Activated naive CD4-positive, alpha-beta T cell treated with anti-CD3 and anti-CD28 coated beads, Interleukin-2, amount 10 ng/mL, durations not matched to agents 7 days and 5 days (primary cell): Measurements from ENCODE around the gene SLF2.
"Not testable (repeated sequence)": the region's sequence is repeated elsewhere in the genome, so short reads cannot be mapped to it uniquely, and the experiment has no call there.

Source experiments
- CTCF ChIA-PET: fragments of 350-600 bp; sonication (Branson Sonifier 250); formaldehyde crosslinking; loops from one replicate; lab custom pipeline; 2021; ENCODE audit warnings: antibody characterized with exemption; lab: Charles Lee
- DNase-seq: peaks from one replicate; pipeline ENCODE4 v3.0.0-alpha.2; 2020
- H3K27ac Mint-ChIP-seq: one replicate; pipeline ENCODE4 v1.8.0; 2021; ENCODE audit warnings: mild to moderate bottlenecking, moderate library complexity, mixed read lengths
- H3K27me3 Mint-ChIP-seq: one replicate; pipeline ENCODE4 v1.8.0; 2021; ENCODE audit warnings: mild to moderate bottlenecking, mixed read lengths
- H3K36me3 Mint-ChIP-seq: one replicate; pipeline ENCODE4 v1.8.0; 2021; ENCODE audit warnings: mixed read lengths
- H3K4me1 Mint-ChIP-seq: one replicate; pipeline ENCODE4 v1.8.0; 2021; ENCODE audit warnings: mixed read lengths
- H3K4me3 Mint-ChIP-seq: one replicate; pipeline ENCODE4 v1.8.0; 2021; ENCODE audit warnings: mild to moderate bottlenecking, moderate library complexity, mixed read lengths
- H3K9me3 Mint-ChIP-seq: one replicate; pipeline ENCODE4 v1.8.0; 2021; ENCODE audit warnings: mixed read lengths

Gene SLF2

DNA sequence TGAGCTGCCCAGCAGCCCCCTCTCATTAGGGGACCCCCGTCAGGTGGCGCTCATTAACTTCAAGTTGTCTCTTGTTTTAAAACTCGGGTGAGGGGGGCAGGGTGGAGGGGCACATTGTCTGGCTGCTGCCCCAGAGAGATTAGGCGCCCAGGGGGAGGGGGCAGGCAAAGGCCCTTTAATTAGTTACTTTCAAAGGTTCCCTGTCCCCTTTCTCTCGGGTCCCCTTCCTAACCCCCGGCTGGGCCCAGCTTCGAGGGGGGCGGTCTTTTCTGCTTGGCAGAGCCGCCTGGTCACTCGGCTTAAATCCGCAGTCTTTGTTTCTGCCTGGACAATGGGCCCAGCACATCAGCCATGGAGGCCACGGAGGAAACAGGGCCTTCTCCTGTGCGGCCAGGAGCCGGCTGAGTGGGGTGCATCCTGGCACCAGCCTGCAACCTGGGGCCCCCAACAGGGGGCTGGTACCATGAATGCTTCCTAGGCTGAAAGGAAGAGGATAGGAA is 38.9 kb upstream of the SLF2 start:
- Mint-ChIP-seq H3K36me3 (no peaks in the 10 kb centered on the region), H3K4me1 (no peaks in the 10 kb centered on the region), H3K27me3 (peaks cover 41% of the 10 kb centered on the region), H3K27ac (no peak overlapping the region), H3K4me3 (no peak overlapping the region), H3K9me3 (no peaks in the 10 kb centered on the region)
- no peak for DNase-seq
- CTCF ChIA-PET = no interaction called here

- H3K4me1 Mint-ChIP-seq = no peaks in the 10 kb centered on the region
- H3K27me3 Mint-ChIP-seq = peaks cover 44% of the 10 kb centered on the region
- no peak overlapping the region for H3K4me3 Mint-ChIP-seq
- DNase-seq = no peak
- H3K27ac Mint-ChIP-seq = no peak overlapping the region
- H3K36me3 Mint-ChIP-seq = no peaks in the 10 kb centered on the region
- H3K9me3 Mint-ChIP-seq = no peaks in the 10 kb centered on the region
- CTCF ChIA-PET = no interaction called here
Observed at GRCh38 chr10:100874702-100875483, 37.9 kb upstream of the SLF2 start.

GRCh38 chr10:100875484-100876166 is 37.1 kb upstream of the SLF2 start:
- H3K27me3 Mint-ChIP-seq = peaks cover 44% of the 10 kb centered on the region
- no peaks in the 10 kb centered on the region for H3K4me1 Mint-ChIP-seq
- no peaks in the 10 kb centered on the region for H3K36me3 Mint-ChIP-seq
- DNase-seq = no peak
- H3K9me3 Mint-ChIP-seq = no peaks in the 10 kb centered on the region
- CTCF ChIA-PET = no interaction called here
- H3K27ac Mint-ChIP-seq = no peak overlapping the region
- no peak overlapping the region for H3K4me3 Mint-ChIP-seq

GRCh38 chr10:100876585-100877460 is 35.9 kb upstream of the SLF2 start:
- no peak for DNase-seq
- no peaks in the 10 kb centered on the region for H3K9me3 Mint-ChIP-seq
- H3K4me3 Mint-ChIP-seq = no peak overlapping the region
- no peaks in the 10 kb centered on the region for H3K4me1 Mint-ChIP-seq
- H3K27ac Mint-ChIP-seq = no peak overlapping the region
- H3K27me3 Mint-ChIP-seq = peaks cover 44% of the 10 kb centered on the region
- CTCF ChIA-PET = interaction anchor here (2.9 kb wide), 1 partner anchor 11 kb away, joined by 13 read pairs; no protein-coding TSS in a partner anchor
- no peaks in the 10 kb centered on the region for H3K36me3 Mint-ChIP-seq

- Mint-ChIP-seq H3K27ac (no peak overlapping the region), H3K4me3 (no peak overlapping the region), H3K27me3 (peaks cover 45% of the 10 kb centered on the region), H3K9me3 (no peaks in the 10 kb centered on the region), H3K36me3 (no peaks in the 10 kb centered on the region), H3K4me1 (no peaks in the 10 kb centered on the region)
- no peak for DNase-seq
- CTCF ChIA-PET = interaction anchor here (1.7 to 2.9 kb wide), 2 partner anchors 11 to 134 kb away, joined by 4 to 13 read pairs; no protein-coding TSS in a partner anchor
Observed at GRCh38 chr10:100877461-100877850, 35.3 kb upstream of the SLF2 start.

DNA sequence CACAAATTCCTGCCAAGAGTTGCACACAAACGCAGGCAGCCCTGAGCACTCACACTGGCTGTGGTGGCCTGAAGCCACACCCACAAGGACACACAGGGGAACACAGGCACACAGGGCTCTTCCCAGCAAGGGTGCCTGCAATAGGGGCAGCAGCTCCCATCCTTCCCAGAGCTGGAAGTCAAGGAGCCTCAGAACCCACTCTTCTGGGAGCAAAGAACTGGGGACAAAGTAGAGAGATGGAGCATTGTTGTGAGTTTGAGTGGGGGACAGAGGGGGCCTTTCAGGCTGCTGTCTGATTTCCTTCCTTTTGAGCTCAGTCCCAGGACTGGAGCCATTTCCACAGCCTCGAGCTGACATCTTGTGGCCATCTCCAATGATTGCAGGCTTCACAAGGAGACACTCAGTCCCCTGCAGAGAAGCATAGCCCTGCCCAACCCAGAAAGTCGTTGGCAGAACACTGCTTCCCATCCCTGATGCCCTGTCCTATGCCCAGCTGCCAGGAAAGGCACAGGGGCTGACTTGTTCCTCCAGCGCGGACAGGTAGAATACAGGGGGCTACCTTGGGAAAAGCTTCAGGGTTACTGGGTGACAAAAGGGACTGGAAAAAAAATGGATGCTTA is 34.4 kb upstream of the SLF2 start:
- Mint-ChIP-seq H3K9me3 (no peaks in the 10 kb centered on the region), H3K4me3 (no peak overlapping the region), H3K36me3 (no peaks in the 10 kb centered on the region), H3K4me1 (no peaks in the 10 kb centered on the region), H3K27ac (no peak overlapping the region), H3K27me3 (peaks cover 48% of the 10 kb centered on the region)
- CTCF ChIA-PET = interaction anchor here (0.6 to 2.9 kb wide), 11 partner anchors 10 to 536 kb away, joined by 3 to 13 read pairs (median 3); no protein-coding TSS in a partner anchor
- DNase-seq = peak; percentile 55

DNA sequence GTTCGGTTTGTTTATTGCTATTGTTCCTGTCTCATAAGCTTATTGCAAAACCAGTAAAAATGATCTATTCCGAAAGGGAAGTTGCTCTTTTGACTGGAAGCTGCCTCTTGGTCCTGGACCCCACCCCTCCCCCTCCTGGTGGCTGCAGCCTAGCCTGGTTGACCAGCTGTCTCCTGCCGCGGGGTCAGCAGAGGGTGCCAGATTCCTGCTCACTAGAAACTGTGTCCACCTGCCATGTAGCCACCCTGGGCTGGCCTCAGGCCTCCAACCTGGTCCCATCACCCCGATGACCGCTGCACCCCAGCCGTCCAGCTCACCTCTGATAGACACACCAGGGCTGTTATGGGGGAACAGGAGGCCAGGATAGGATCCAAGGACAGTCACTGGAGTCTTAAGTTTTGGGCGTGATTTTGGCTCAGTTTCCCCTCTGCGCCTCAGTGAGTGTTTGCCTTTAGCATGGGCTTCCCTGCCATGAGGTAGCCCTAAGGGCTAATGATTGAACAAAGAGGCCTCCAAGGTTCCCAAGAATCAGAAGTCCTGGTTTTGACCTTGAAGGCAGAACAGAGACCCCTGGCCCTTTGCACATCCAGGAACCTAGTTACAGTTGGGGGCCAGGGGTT is 32.9 kb upstream of the SLF2 start:
- no peak for DNase-seq
- Mint-ChIP-seq H3K36me3 (no peaks in the 10 kb centered on the region), H3K27ac (no peak overlapping the region), H3K9me3 (no peaks in the 10 kb centered on the region), H3K4me3 (no peak overlapping the region), H3K4me1 (no peaks in the 10 kb centered on the region), H3K27me3 (peaks cover 48% of the 10 kb centered on the region)
- CTCF ChIA-PET = interaction anchor here (2.9 kb wide), 1 partner anchor 8 kb away, joined by 13 read pairs; no protein-coding TSS in a partner anchor

DNA sequence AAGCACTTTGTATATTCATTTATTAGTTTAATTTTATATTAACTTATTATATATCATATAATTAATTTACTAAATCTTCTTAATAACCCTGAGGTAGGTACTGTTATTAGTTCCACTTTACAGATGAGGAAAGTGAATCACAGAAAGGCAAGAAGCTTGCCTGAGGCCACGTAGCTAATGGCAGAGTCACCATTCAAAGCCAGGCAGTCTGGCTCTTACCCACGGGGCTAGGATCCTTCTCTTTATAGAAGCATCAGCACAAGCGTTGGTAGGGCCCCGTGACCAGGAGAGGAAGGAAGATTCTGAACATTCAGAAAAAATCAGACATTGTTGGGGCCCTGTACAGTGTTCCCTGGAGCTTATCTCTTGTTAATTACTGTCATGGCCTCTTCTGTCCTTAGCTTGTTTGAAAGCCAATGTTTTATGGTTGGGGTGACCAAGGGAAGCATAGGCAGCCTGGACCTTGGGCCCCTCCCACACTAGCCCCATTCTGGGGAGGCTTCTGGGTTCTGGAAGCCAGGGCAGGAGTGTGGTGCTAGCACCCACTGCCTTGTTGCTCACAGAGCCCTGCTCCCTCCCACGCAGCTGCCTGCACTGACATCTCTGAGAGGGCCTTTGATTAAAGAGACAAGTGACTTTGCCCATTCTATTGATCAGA is 31.1 kb upstream of the SLF2 start:
- Mint-ChIP-seq H3K36me3 (no peaks in the 10 kb centered on the region), H3K9me3 (no peaks in the 10 kb centered on the region), H3K27me3 (peaks cover 45% of the 10 kb centered on the region), H3K27ac (no peak overlapping the region), H3K4me3 (no peak overlapping the region), H3K4me1 (no peaks in the 10 kb centered on the region)
- CTCF ChIA-PET = interaction anchor here (0.9 to 1.0 kb wide), 2 partner anchors 11 to 448 kb away, joined by 3 to 4 read pairs; no protein-coding TSS in a partner anchor
- no peak for DNase-seq

DNA sequence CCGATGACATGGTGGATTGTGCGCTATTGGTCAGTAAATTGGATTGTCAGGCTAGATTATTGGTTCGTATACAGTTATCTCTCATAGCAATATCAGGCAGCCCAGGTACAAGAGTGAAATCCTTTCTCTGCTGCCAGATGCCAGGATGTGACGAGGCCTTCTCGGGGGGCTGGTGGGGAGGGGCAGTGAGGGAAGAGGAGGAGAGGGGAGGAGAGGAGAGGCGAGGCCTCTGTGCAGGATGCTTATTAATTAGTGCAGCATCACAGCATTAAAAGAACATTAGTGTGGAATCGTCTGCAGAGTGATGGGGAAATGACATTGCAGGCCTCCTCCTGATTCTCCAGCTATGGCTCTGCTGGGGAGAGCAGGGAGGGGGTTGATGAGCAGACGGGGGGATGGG is 30.5 kb upstream of the SLF2 start:
- Mint-ChIP-seq H3K9me3 (no peaks in the 10 kb centered on the region), H3K27me3 (peaks cover 43% of the 10 kb centered on the region), H3K4me3 (no peak overlapping the region), H3K27ac (no peak overlapping the region), H3K4me1 (no peaks in the 10 kb centered on the region), H3K36me3 (no peaks in the 10 kb centered on the region)
- DNase-seq = no peak
- CTCF ChIA-PET = no interaction called here

GRCh38 chr10:100882671-100883311 is 30.0 kb upstream of the SLF2 start:
- no peak for DNase-seq
- Mint-ChIP-seq H3K36me3 (no peaks in the 10 kb centered on the region), H3K4me3 (no peak overlapping the region), H3K9me3 (no peaks in the 10 kb centered on the region), H3K27me3 (peaks cover 43% of the 10 kb centered on the region), H3K27ac (no peak overlapping the region), H3K4me1 (no peaks in the 10 kb centered on the region)
- CTCF ChIA-PET = no interaction called here

DNA sequence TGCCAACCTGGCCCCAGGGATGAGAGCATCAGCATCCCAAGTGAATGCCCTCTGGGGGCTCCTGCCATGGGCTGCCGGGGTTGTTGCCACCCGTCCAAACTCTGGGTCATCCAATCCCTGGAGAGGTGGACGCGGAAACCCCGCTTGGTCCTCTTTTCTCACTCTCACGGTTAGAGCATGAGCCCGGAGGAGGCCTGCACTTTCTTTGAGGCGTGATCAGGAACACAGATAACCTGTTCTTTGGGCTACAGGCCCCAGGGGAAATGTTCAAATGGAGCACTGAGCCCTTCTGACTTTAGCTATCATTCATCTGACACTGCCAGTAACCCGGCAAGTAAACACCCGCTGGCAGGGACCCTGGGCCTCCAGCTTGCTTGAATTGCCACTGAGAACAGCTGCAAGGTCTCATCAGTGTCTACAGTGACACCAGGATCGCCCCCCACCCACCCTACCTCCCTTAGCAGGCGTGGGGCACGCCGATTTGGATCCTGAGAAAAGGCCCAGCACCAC is 29.4 kb upstream of the SLF2 start:
- no peaks in the 10 kb centered on the region for H3K4me1 Mint-ChIP-seq
- H3K4me3 Mint-ChIP-seq = no peak overlapping the region
- no peak for DNase-seq
- H3K9me3 Mint-ChIP-seq = no peaks in the 10 kb centered on the region
- H3K27ac Mint-ChIP-seq = no peak overlapping the region
- H3K36me3 Mint-ChIP-seq = no peaks in the 10 kb centered on the region
- H3K27me3 Mint-ChIP-seq = peaks cover 43% of the 10 kb centered on the region
- CTCF ChIA-PET = interaction anchor here (1.1 kb wide), 1 partner anchor 26 kb away, joined by 3 read pairs; no protein-coding TSS in a partner anchor

DNA sequence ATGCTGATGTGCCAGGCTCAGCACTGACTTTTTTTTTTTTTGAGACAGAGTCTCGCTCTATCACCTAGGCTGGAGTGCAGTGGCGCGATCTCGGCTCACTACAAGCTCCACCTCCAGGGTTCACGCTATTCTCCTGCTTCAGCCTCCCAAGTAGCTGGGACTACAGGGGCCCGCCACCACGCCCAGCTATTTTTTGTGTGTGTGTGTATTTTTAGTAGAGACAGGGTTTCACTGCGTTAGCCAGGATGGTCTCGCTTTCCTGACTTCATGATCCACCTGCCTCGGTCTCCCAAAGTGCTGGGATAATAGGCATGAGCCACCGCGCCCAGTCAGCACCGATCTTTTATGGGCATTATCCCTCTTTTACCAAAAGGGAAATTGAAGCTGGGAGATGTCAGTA is 27.2 kb upstream of the SLF2 start:
- peaks cover 48% of the 10 kb centered on the region for H3K27me3 Mint-ChIP-seq
- H3K9me3 Mint-ChIP-seq, H3K27ac Mint-ChIP-seq, H3K36me3 Mint-ChIP-seq, CTCF ChIA-PET, H3K4me3 Mint-ChIP-seq, H3K4me1 Mint-ChIP-seq, DNase-seq: not testable (repeated sequence)
